ENCODE measurements around the gene BBS12.

BBS12 gene

GRCh38 chr4:122702939-122703338 lies 29.6 kb upstream of the BBS12 start:
- no peaks in the 10 kb centered on the region for H3K36me3 ChIP-seq (ENCODE audit: control insufficient read depth, insufficient read depth, low read length)
- H3K9ac ChIP-seq (ENCODE audit: low read length): no peak overlapping the region
- H3K4me3 ChIP-seq (ENCODE audit: low read length): no peak overlapping the region
- peaks cover 3% of the 10 kb centered on the region for H3K4me1 ChIP-seq (ENCODE audit: control insufficient read depth, insufficient read depth, low read length)
- no peaks in the 10 kb centered on the region for H3K9me3 ChIP-seq (ENCODE audit: control insufficient read depth, low read length)
- no peaks in the 10 kb centered on the region for H3K27me3 ChIP-seq (ENCODE audit: control insufficient read depth, insufficient read depth, low read length)

GRCh38 chr4:122703868-122704267 lies 28.6 kb upstream of the BBS12 start:
- no peaks in the 10 kb centered on the region for H3K27me3 ChIP-seq (ENCODE audit: control insufficient read depth, insufficient read depth, low read length)
- no peak overlapping the region for H3K4me3 ChIP-seq (ENCODE audit: low read length)
- H3K36me3 ChIP-seq (ENCODE audit: control insufficient read depth, insufficient read depth, low read length): no peaks in the 10 kb centered on the region
- no peak overlapping the region for H3K9ac ChIP-seq (ENCODE audit: low read length)
- H3K9me3 ChIP-seq (ENCODE audit: control insufficient read depth, low read length): no peaks in the 10 kb centered on the region
- H3K4me1 ChIP-seq (ENCODE audit: control insufficient read depth, insufficient read depth, low read length): peaks cover 3% of the 10 kb centered on the region

GRCh38 chr4:122705009-122705408 lies 27.5 kb upstream of the BBS12 start:
- Histone ChIP-seq H3K9me3 (ENCODE audit: control insufficient read depth, low read length) (no peaks in the 10 kb centered on the region), H3K27me3 (ENCODE audit: control insufficient read depth, insufficient read depth, low read length) (no peaks in the 10 kb centered on the region), H3K9ac (ENCODE audit: low read length) (no peak overlapping the region), H3K4me3 (ENCODE audit: low read length) (no peak overlapping the region), H3K36me3 (ENCODE audit: control insufficient read depth, insufficient read depth, low read length) (no peaks in the 10 kb centered on the region), H3K4me1 (ENCODE audit: control insufficient read depth, insufficient read depth, low read length) (peaks cover 3% of the 10 kb centered on the region)

GRCh38 chr4:122705547-122706117 lies 26.9 kb upstream of the BBS12 start:
- H3K4me3 ChIP-seq (ENCODE audit: low read length): no peak overlapping the region
- H3K36me3 ChIP-seq (ENCODE audit: control insufficient read depth, insufficient read depth, low read length): no peaks in the 10 kb centered on the region
- no peaks in the 10 kb centered on the region for H3K27me3 ChIP-seq (ENCODE audit: control insufficient read depth, insufficient read depth, low read length)
- H3K9ac ChIP-seq (ENCODE audit: low read length): no peak overlapping the region
- H3K4me1 ChIP-seq (ENCODE audit: control insufficient read depth, insufficient read depth, low read length): peaks cover 3% of the 10 kb centered on the region
- no peaks in the 10 kb centered on the region for H3K9me3 ChIP-seq (ENCODE audit: control insufficient read depth, low read length)

GRCh38 chr4:122706511-122706910 lies 26.0 kb upstream of the BBS12 start:
- H3K27me3 ChIP-seq (ENCODE audit: control insufficient read depth, insufficient read depth, low read length): no peaks in the 10 kb centered on the region
- H3K9me3 ChIP-seq (ENCODE audit: control insufficient read depth, low read length): no peaks in the 10 kb centered on the region
- no peak overlapping the region for H3K9ac ChIP-seq (ENCODE audit: low read length)
- no peak overlapping the region for H3K4me3 ChIP-seq (ENCODE audit: low read length)
- peaks cover 3% of the 10 kb centered on the region for H3K4me1 ChIP-seq (ENCODE audit: control insufficient read depth, insufficient read depth, low read length)
- H3K36me3 ChIP-seq (ENCODE audit: control insufficient read depth, insufficient read depth, low read length): no peaks in the 10 kb centered on the region

- H3K9ac ChIP-seq (ENCODE audit: low read length): no peak overlapping the region
- no peak overlapping the region for H3K4me3 ChIP-seq (ENCODE audit: low read length)
- peaks cover under 1% of the 10 kb centered on the region for H3K4me1 ChIP-seq (ENCODE audit: control insufficient read depth, insufficient read depth, low read length)
- no peaks in the 10 kb centered on the region for H3K27me3 ChIP-seq (ENCODE audit: control insufficient read depth, insufficient read depth, low read length)
- H3K9me3 ChIP-seq (ENCODE audit: control insufficient read depth, low read length): no peaks in the 10 kb centered on the region
- no peaks in the 10 kb centered on the region for H3K36me3 ChIP-seq (ENCODE audit: control insufficient read depth, insufficient read depth, low read length)
Observed at GRCh38 chr4:122707497-122707896, 25.0 kb upstream of the BBS12 start.

GRCh38 chr4:122709236-122709635 lies 23.3 kb upstream of the BBS12 start:
- no peak overlapping the region for H3K4me3 ChIP-seq (ENCODE audit: low read length)
- no peak overlapping the region for H3K9ac ChIP-seq (ENCODE audit: low read length)
- H3K4me1 ChIP-seq (ENCODE audit: control insufficient read depth, insufficient read depth, low read length): no peaks in the 10 kb centered on the region
- no peaks in the 10 kb centered on the region for H3K9me3 ChIP-seq (ENCODE audit: control insufficient read depth, low read length)
- no peaks in the 10 kb centered on the region for H3K36me3 ChIP-seq (ENCODE audit: control insufficient read depth, insufficient read depth, low read length)
- no peaks in the 10 kb centered on the region for H3K27me3 ChIP-seq (ENCODE audit: control insufficient read depth, insufficient read depth, low read length)

- no peaks in the 10 kb centered on the region for H3K9me3 ChIP-seq (ENCODE audit: control insufficient read depth, low read length)
- H3K9ac ChIP-seq (ENCODE audit: low read length): no peak overlapping the region
- H3K27me3 ChIP-seq (ENCODE audit: control insufficient read depth, insufficient read depth, low read length): no peaks in the 10 kb centered on the region
- H3K4me3 ChIP-seq (ENCODE audit: low read length): no peak overlapping the region
- no peaks in the 10 kb centered on the region for H3K36me3 ChIP-seq (ENCODE audit: control insufficient read depth, insufficient read depth, low read length)
- no peaks in the 10 kb centered on the region for H3K4me1 ChIP-seq (ENCODE audit: control insufficient read depth, insufficient read depth, low read length)
Observed at GRCh38 chr4:122710434-122711308, 21.8 kb upstream of the BBS12 start.

GRCh38 chr4:122711919-122712318 lies 20.6 kb upstream of the BBS12 start:
- no peaks in the 10 kb centered on the region for H3K4me1 ChIP-seq (ENCODE audit: control insufficient read depth, insufficient read depth, low read length)

GRCh38 chr4:122712782-122713181 lies 19.7 kb upstream of the BBS12 start:
- Histone ChIP-seq H3K4me3 (ENCODE audit: low read length) (no peak overlapping the region), H3K36me3 (ENCODE audit: control insufficient read depth, insufficient read depth, low read length) (no peaks in the 10 kb centered on the region), H3K9me3 (ENCODE audit: control insufficient read depth, low read length) (no peaks in the 10 kb centered on the region), H3K27me3 (ENCODE audit: control insufficient read depth, insufficient read depth, low read length) (no peaks in the 10 kb centered on the region), H3K4me1 (ENCODE audit: control insufficient read depth, insufficient read depth, low read length) (no peaks in the 10 kb centered on the region), H3K9ac (ENCODE audit: low read length) (no peak overlapping the region)

More at GRCh38 chr4:122711919-122712318, 20.6 kb upstream of the BBS12 start:
- H3K36me3 ChIP-seq (ENCODE audit: control insufficient read depth, insufficient read depth, low read length): no peaks in the 10 kb centered on the region
- H3K27me3 ChIP-seq (ENCODE audit: control insufficient read depth, insufficient read depth, low read length): no peaks in the 10 kb centered on the region
- H3K9ac ChIP-seq (ENCODE audit: low read length): no peak overlapping the region
- H3K9me3 ChIP-seq (ENCODE audit: control insufficient read depth, low read length): no peaks in the 10 kb centered on the region
- H3K4me3 ChIP-seq (ENCODE audit: low read length): no peak overlapping the region

- H3K4me3 ChIP-seq (ENCODE audit: low read length): no peak overlapping the region
Observed at GRCh38 chr4:122715221-122715620, 17.3 kb upstream of the BBS12 start.

GRCh38 chr4:122716825-122717448 lies 15.6 kb upstream of the BBS12 start:
- Histone ChIP-seq H3K9me3 (ENCODE audit: control insufficient read depth, low read length) (no peaks in the 10 kb centered on the region), H3K4me3 (ENCODE audit: low read length) (no peak overlapping the region), H3K4me1 (ENCODE audit: control insufficient read depth, insufficient read depth, low read length) (no peaks in the 10 kb centered on the region), H3K9ac (ENCODE audit: low read length) (no peak overlapping the region), H3K36me3 (ENCODE audit: control insufficient read depth, insufficient read depth, low read length) (no peaks in the 10 kb centered on the region), H3K27me3 (ENCODE audit: control insufficient read depth, insufficient read depth, low read length) (no peaks in the 10 kb centered on the region)

More at GRCh38 chr4:122715221-122715620, 17.3 kb upstream of the BBS12 start:
- Histone ChIP-seq H3K9me3 (ENCODE audit: control insufficient read depth, low read length) (no peaks in the 10 kb centered on the region), H3K4me1 (ENCODE audit: control insufficient read depth, insufficient read depth, low read length) (no peaks in the 10 kb centered on the region), H3K9ac (ENCODE audit: low read length) (no peak overlapping the region), H3K27me3 (ENCODE audit: control insufficient read depth, insufficient read depth, low read length) (no peaks in the 10 kb centered on the region), H3K36me3 (ENCODE audit: control insufficient read depth, insufficient read depth, low read length) (no peaks in the 10 kb centered on the region)

All from mucosa of stomach (tissue), 1 donor.